Muscle of leg (tissue), 16 donors: ENCODE data around the gene AMD1. TPM values are rescaled to one million over a fixed set of nuclear protein-coding genes. Genes with fewer than 3 reads are reported as not detected.
"Not testable (repeated sequence)": the region's sequence is repeated elsewhere in the genome, so short reads cannot be mapped to it uniquely, and the experiment has no call there.

ENCODE experiments used
- DNase-seq: peaks from one replicate; pipeline ENCODE4 v3.0.0; 2013
- H3K27ac ChIP-seq: one replicate; pipeline ENCODE4 v1.5.1; 2013; ENCODE audit warnings: mild to moderate bottlenecking, low read length, control low read depth
- H3K27me3 ChIP-seq: one replicate; pipeline ENCODE4 v1.6.1; 2013; ENCODE audit warnings: low read length; ENCODE audit not compliant: control insufficient read depth, insufficient read depth
- H3K36me3 ChIP-seq: one replicate; pipeline ENCODE4 v1.6.1; 2013; ENCODE audit warnings: low read length; ENCODE audit not compliant: control insufficient read depth, insufficient read depth
- H3K4me1 ChIP-seq: one replicate; pipeline ENCODE4 v1.6.1; 2013; ENCODE audit warnings: low read length; ENCODE audit not compliant: control insufficient read depth, insufficient read depth
- H3K4me3 ChIP-seq: one replicate; pipeline ENCODE4 v1.5.1; 2013; ENCODE audit warnings: low read length, control low read depth
- H3K9me3 ChIP-seq: replicated peaks from 2 replicates; pipeline ENCODE4 v1.6.1; 2013; ENCODE audit warnings: low read depth, low read length; ENCODE audit not compliant: control insufficient read depth
- WGBS: methylation state at CpG from one replicate; pipeline ENCODE4 v1.1.5; 2013; ENCODE audit warnings: missing lambda C conversion rate; ENCODE audit not compliant: insufficient coverage; 5-methylcytosine and 5-hydroxymethylcytosine counted together
- long read RNA-seq, 11 donors: transcript quantifications; one replicate each; lab custom pipeline, GENCODE V29; 2026
- polyA plus RNA-seq, 8 donors: library from polyadenylated mRNA; unstranded; fragments of 120-200 nt; gene quantifications; one replicate each; pipeline versions ENCODE4 v1.2.1 to v1.2.3, GENCODE V29; 2013; ENCODE audit warnings: inconsistent platforms in 1 of 8, low replicate concordance in 1 of 8; ENCODE audit not compliant: insufficient read length in 8 of 8, insufficient read depth in 1 of 8
- total RNA-seq: library from RNA; stranded (reverse); fragments of 120-200 nt; gene quantifications from one replicate; pipeline ENCODE4 v1.2.4, GENCODE V29; 2013

AMD1 gene
- total RNA-seq (41.8 TPM), polyA plus RNA-seq (10 to 100 TPM; 32.8 to 53.2 (median 42.2) TPM)
- long read RNA-seq, donor 1, full-length matches to known transcripts = 4 of 4 reads
- long read RNA-seq, donor 1, partial matches to known transcripts = 0 of 4 reads
- long read RNA-seq, donor 1, other reads (novel, unspliced or antisense) = 0 of 4 reads
- long read RNA-seq, donor 2 = 0 reads
- long read RNA-seq, donor 3, full-length matches to known transcripts = 12 of 12 reads
- long read RNA-seq, donor 3, partial matches to known transcripts = 0 of 12 reads
- long read RNA-seq, donor 3, other reads (novel, unspliced or antisense) = 0 of 12 reads
- long read RNA-seq, donor 4, transcript AMD1-204 (9 exons, 3,438 nt) = major isoform, 11 of 12 reads
- long read RNA-seq, donor 4, partial matches to known transcripts = 0 of 12 reads
- long read RNA-seq, donor 4, other reads (novel, unspliced or antisense) = 0 of 12 reads
- long read RNA-seq, donor 5, full-length matches to known transcripts = 26 of 26 reads
- long read RNA-seq, donor 5, partial matches to known transcripts = 0 of 26 reads
- long read RNA-seq, donor 5, other reads (novel, unspliced or antisense) = 0 of 26 reads
- long read RNA-seq, donor 6, full-length matches to known transcripts = 16 of 55 reads
- long read RNA-seq, donor 6, partial matches to known transcripts = 39 of 55 reads
- long read RNA-seq, donor 6, other reads (novel, unspliced or antisense) = 0 of 55 reads
- long read RNA-seq, donor 7, full-length matches to known transcripts = 20 of 20 reads
- long read RNA-seq, donor 7, partial matches to known transcripts = 0 of 20 reads
- long read RNA-seq, donor 7, other reads (novel, unspliced or antisense) = 0 of 20 reads
- long read RNA-seq, donor 8, full-length matches to known transcripts = 8 of 8 reads
- long read RNA-seq, donor 8, partial matches to known transcripts = 0 of 8 reads
- long read RNA-seq, donor 8, other reads (novel, unspliced or antisense) = 0 of 8 reads
- long read RNA-seq, donor 9, transcript AMD1-204 (9 exons, 3,438 nt) = major isoform, 17 of 24 reads
- long read RNA-seq, donor 9, partial matches to known transcripts = 6 of 24 reads
- long read RNA-seq, donor 9, other reads (novel, unspliced or antisense) = 0 of 24 reads
- long read RNA-seq, donor 10, full-length matches to known transcripts = 21 of 21 reads
- long read RNA-seq, donor 10, partial matches to known transcripts = 0 of 21 reads
- long read RNA-seq, donor 10, other reads (novel, unspliced or antisense) = 0 of 21 reads
- long read RNA-seq, donor 11, full-length matches to known transcripts = 9 of 9 reads
- long read RNA-seq, donor 11, partial matches to known transcripts = 0 of 9 reads
- long read RNA-seq, donor 11, other reads (novel, unspliced or antisense) = 0 of 9 reads

DNA sequence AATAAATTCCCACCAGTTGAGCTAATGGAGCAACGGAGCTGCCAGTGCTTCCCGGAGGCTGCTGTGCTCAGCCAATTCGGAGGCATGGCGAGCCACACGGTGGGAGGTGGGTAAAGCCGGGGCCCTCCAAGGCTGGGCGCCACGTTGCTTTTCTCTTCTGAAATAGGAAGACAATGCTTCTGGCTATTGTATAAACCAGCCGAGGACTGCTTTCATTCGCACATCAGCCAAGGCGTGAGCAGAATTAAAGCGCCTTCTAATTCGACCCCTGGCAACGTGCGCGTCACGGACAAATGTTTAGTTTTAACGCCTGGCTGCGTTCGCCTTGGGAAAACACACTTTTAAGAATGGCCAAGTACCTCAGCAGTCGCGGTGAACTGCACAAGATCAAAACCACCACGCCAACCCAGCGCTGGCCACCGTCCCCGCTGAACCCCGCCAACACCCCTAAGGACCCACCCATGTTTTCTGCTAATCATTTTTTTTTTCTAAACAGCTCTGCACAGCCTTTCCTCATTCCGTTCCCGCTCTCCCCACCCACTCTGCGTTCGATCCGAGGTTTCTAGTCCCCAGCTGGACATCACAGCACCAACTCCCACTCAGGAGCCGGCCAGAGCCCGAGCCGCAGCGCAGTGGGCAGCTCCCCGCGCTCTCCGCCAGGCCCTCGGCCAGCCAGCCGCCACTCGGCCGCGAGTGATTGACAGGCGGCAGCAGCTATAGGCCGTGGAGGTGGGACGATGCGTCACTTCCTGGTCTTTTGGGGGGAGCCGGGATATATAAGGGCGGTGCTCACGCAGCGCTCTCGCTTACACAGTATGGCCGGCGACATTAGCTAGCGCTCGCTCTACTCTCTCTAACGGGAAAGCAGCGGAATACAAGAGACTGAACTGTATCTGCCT, at the start of gene AMD1:
AMD1 (plus strand) TSS at position 805 of the 899 bp plus-strand sequence. CDS start 321 bp downstream, outside the sequence.
- Histone ChIP-seq H3K27me3 (no peaks in the 10 kb centered on the region), H3K27ac (peak within 1 kb of the TSS; percentile 96), H3K9me3 (no peaks in the 10 kb centered on the region), H3K4me3 (peak within 1 kb of the TSS; percentile 82), H3K4me1 (peaks cover 2% of the 10 kb centered on the region), H3K36me3 (no peaks in the 10 kb centered on the region)
- 0% methylated on average over 56 of the region's 59 CpGs for WGBS
- DNase-seq = peak; percentile 99

GRCh38 chr6:110826236-110827129, 48.1 kb upstream of the AMD1 start:
- H3K9me3 ChIP-seq = no peaks in the 10 kb centered on the region
- no peak overlapping the region for H3K4me3 ChIP-seq
- peak; percentile 26 for DNase-seq
- no peaks in the 10 kb centered on the region for H3K36me3 ChIP-seq
- H3K27me3 ChIP-seq = no peaks in the 10 kb centered on the region
- H3K4me1 ChIP-seq = no peaks in the 10 kb centered on the region
- WGBS = 80% methylated on average over 5 of the region's 9 CpGs
- no peak overlapping the region for H3K27ac ChIP-seq

- no peak for DNase-seq
- no peak overlapping the region for H3K27ac ChIP-seq
Measured at GRCh38 chr6:110828396-110828795, 46.2 kb upstream of the AMD1 start.

GRCh38 chr6:110831405-110831804, 43.2 kb upstream of the AMD1 start:
- no peak overlapping the region for H3K27ac ChIP-seq
- no peaks in the 10 kb centered on the region for H3K27me3 ChIP-seq
- no peaks in the 10 kb centered on the region for H3K9me3 ChIP-seq
- 92% methylated on average over 3 of the region's 6 CpGs for WGBS
- H3K4me3 ChIP-seq = no peak overlapping the region
- H3K36me3 ChIP-seq = no peaks in the 10 kb centered on the region
- no peaks in the 10 kb centered on the region for H3K4me1 ChIP-seq
- DNase-seq = no peak

More at GRCh38 chr6:110828396-110828795, 46.2 kb upstream of the AMD1 start:
- H3K4me3 ChIP-seq = no peak overlapping the region
- H3K9me3 ChIP-seq = no peaks in the 10 kb centered on the region
- H3K27me3 ChIP-seq = no peaks in the 10 kb centered on the region
- H3K36me3 ChIP-seq = no peaks in the 10 kb centered on the region
- no CpG with 5 or more reads among the region's 1 CpG for WGBS
- H3K4me1 ChIP-seq = no peaks in the 10 kb centered on the region

DNA sequence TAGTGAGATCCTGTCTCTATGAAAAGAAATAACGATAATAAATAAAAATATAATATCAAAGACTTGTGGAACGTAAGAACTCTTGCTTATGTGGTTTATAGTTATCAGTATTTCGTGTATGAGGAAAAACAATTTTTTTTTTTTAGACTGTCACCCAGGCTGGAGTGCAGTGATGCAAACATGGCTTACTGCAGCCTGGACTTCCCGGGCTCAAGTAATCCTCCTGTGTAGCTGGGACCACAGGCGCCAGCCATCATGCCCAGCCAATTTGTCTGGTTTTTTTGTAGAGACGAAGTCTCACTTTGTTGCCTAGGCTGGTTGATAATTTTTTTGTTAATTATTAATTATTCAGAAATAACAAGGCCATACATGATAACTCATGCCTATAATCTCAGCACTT, 40.8 kb upstream of the AMD1 start:
- Histone ChIP-seq H3K4me3 (no peak overlapping the region), H3K27ac (no peak overlapping the region), H3K9me3 (no peaks in the 10 kb centered on the region), H3K27me3 (no peaks in the 10 kb centered on the region), H3K36me3 (no peaks in the 10 kb centered on the region), H3K4me1 (no peaks in the 10 kb centered on the region)
- no peak for DNase-seq
- 100% methylated on average over 1 of the region's 6 CpGs for WGBS

DNA sequence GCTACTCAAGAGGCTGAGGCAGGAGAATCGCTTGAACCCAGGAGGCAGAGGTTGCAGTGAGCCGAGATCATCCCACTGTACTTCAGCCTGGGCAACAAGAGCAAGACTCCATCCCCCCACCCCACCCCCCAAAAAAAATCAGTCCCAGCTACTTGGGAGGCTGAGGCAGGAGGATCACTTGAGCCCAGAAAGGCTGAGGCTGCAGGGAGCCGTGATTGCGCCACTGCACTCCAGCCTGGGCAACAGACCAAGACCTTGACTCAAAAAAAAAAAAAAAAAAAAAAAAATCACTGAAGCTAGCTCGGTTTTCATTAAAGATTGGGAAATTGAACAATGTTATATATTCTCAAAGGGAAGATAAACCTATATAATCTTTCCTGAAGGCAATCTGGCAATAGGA, 38.8 kb upstream of the AMD1 start:
- H3K4me1 ChIP-seq, H3K9me3 ChIP-seq, H3K36me3 ChIP-seq, H3K27ac ChIP-seq, H3K4me3 ChIP-seq, H3K27me3 ChIP-seq, DNase-seq: not testable (repeated sequence)
- no CpG with 5 or more reads among the region's 5 CpGs for WGBS

DNA sequence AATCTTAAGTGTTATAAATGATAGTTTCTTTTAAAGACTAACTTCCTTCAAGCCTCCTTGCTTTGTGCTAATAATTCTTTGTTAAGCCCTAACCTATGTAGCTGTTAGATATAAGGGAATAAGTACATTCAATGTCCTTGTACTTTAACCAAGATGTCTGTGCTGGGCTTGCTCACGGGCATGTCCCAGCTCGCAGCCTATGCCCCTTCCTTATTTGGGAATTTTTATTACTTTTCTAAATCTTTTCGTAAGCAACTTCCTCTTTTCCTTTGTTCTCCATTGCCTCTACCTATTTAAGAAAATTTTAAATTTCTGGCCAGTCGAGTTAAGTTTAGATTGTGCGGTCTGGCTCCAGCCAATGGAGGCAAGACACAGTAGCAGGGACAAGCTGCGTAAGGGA, 33.3 kb upstream of the AMD1 start:
- no peak for DNase-seq
- H3K36me3 ChIP-seq = no peaks in the 10 kb centered on the region
- H3K4me3 ChIP-seq = no peak overlapping the region
- no peaks in the 10 kb centered on the region for H3K27me3 ChIP-seq
- WGBS = no CpG with 5 or more reads among the region's 6 CpGs
- H3K9me3 ChIP-seq = no peaks in the 10 kb centered on the region
- no peaks in the 10 kb centered on the region for H3K4me1 ChIP-seq
- H3K27ac ChIP-seq = no peak overlapping the region

- WGBS = no CpG with 5 or more reads among the region's 4 CpGs
- Histone ChIP-seq H3K9me3 (no peaks in the 10 kb centered on the region), H3K4me3 (no peak overlapping the region), H3K27ac (no peak overlapping the region), H3K27me3 (no peaks in the 10 kb centered on the region), H3K36me3 (no peaks in the 10 kb centered on the region), H3K4me1 (no peaks in the 10 kb centered on the region)
- DNase-seq = no peak
Measured at GRCh38 chr6:110849781-110850180, 24.8 kb upstream of the AMD1 start.
